Activated T-cell treated with anti-CD3 and anti-CD28 coated beads for 1 hour (primary cell): ENCODE measurements around the gene TARBP2.
"Not testable (repeated sequence)": the region's sequence is repeated elsewhere in the genome, so short reads cannot be mapped to it uniquely, and the experiment has no call there.

Source experiments
- DNase-seq: peaks from one replicate; pipeline ENCODE4 v3.0.0-alpha.2; 2020; ENCODE audit warnings: low read depth

The TARBP2 gene

DNA sequence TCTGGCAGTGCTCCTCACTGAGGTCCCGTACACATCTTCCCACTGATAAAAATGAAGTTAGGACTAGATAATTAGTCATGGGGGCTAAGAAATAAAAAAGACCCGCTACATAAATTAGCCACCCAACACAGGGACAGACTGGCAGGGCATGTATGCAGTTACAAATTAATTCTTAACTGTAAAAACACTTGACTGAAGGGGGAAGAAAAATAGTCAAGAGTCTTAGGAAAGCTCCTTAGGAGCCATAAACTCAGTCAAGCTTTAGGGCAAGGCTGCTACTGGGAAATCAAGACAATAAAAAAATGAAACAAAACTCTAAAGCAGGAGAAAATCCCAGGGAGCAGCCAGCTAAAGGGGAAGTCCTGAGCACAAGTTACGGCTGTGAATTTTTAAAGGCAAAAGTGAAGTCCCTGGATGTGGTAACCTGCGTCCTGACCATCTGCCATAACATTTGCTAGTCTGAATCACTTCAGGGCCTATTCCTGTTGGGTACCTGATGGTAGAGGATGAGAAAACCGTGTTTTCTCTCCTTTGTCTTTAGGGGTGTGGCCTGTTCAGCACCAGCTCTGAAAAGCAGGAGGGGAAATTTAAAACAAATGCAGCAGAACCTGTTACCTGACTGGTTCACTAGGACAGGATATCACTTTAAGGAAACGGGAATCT is 13.7 kb downstream of the TARBP2 start:
- DNase-seq = no peak

DNA sequence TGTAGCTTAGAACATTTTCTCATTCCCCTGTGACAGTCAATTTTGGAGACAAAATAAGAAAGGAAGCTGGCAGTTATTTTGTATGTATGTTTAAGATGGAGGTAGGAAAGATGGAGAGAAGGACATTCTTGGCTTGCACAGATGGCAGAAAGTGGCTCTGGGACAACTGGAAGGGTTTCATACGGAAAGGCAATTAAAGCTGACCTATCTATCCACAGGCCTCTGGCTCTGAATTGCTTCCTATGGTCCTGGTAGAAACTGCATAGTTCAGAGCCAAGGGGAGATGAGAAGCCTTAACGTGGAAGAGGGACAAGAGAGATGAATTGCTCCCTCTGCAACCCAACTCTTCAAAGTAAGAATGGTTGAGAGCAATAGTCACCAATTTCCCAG is 14.2 kb downstream of the TARBP2 start:
- no peak for DNase-seq

- DNase-seq = no peak
Measured at GRCh38 chr12:53516758-53517455, 15.8 kb downstream of the TARBP2 start.

DNA sequence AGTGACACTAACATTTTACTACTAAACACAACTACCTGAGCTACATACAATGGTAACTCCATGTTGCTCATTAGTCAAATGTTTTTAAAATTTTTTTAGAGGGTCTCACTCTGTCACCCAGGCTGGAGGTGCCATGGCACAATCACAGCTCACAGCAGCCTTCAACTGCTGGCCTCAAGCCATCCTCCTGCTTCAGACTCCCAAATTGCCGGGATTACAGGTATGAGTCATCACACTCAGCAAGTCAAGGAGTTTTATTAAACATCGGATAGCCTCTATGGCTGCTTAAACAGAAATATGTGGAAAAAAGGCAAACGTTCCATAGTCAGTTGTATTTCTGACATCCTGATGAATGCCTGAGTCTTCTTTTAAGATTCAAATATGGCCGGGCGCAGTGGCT is 17.3 kb downstream of the TARBP2 start:
- no peak for DNase-seq

DNA sequence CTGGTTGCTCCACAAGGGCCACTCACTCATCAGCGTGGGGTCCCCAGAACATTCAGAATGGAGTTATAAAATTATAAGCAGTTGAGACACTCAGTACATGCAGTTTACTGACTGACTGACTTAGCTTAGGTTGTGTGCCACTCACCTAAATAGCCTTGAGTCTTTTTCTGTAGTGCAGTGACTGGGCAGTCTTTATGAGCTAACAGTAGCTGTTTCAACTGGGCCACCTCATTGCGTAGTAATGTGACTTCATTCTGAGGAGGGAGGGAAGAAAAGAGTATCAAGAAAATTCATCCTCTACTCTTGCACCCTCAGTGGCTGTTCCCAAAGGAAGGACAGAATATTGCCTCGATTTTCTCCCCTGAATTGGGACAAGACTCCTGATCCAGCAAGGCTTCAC is 22.0 kb downstream of the TARBP2 start:
- no peak for DNase-seq

DNA sequence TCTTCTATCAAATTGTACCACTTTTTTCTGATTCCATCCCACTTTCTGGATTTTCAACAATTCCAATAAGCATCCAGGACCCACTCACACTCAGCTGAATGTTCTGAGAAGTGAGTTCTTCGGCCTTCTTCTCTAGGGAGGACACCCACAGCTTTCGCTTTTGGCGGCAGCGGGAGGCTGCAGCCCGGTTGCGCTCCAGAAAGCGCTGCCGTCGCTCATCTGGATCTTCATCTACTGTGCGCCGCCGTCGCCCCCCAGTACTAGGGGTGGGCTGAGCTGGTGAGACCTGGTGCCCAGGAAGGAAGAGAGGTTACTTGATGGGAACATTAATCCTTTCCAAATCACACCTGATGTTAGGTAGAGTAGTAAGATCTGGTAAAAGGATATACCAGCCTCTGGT is 23.4 kb downstream of the TARBP2 start:
- no peak for DNase-seq

DNA sequence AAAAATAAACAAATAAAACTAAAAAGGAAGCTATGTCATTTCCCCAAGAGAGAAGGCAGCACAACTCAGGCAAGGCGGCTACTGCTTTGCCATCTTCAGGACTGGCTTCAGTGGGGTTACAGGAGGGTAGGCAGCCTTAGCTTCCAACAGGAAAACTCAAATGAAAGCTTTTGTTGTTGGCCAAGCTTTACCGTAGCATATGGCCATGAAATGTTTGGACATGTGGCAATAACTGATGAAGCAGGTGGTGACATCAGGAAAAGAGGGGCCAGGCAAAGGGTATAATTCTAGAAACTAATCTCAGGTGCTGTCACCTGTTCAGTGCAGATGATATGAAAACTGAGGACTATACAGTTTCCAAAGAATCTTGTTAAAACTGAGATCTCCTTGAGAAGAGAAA is 29.0 kb downstream of the TARBP2 start:
- no peak for DNase-seq

DNA sequence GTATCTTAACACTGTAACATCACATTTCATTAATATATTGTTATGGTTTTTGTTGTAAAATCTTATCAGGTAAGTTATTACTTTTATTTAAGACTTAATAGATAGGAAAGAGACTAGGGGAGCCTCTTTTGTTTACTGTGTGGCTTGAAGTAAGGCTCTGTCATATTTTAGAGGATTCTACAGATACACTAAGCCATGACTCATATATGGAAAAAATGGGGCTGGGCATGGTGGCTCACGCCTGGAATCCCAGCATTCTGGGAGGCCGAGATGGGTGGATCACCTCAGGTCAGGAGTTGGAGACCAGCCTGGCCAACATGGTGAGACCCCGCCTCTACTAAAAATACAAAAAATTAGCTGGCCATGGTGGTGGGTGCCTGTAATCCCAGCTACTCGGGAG is 29.8 kb downstream of the TARBP2 start:
- no peak for DNase-seq

DNA sequence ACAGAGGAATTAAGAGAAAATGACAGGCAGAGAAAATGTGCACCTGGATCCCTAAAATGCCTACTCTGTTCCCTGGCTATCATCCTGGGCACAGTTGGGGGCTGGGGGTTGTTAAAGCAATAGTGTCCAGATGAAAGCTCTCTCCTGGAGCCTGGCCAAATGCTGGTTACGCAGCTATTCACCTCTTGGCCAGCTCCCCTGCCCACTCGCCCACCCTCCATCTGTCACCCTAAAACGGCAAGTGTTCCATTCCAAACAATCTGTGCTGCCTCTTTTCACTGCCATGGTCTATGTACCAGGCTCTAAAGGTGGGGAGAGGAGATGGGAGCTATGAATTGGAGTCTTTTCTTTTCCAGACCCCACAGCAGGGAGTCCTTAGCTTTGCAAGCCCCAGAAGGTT is 30.9 kb downstream of the TARBP2 start:
- no peak for DNase-seq

DNA sequence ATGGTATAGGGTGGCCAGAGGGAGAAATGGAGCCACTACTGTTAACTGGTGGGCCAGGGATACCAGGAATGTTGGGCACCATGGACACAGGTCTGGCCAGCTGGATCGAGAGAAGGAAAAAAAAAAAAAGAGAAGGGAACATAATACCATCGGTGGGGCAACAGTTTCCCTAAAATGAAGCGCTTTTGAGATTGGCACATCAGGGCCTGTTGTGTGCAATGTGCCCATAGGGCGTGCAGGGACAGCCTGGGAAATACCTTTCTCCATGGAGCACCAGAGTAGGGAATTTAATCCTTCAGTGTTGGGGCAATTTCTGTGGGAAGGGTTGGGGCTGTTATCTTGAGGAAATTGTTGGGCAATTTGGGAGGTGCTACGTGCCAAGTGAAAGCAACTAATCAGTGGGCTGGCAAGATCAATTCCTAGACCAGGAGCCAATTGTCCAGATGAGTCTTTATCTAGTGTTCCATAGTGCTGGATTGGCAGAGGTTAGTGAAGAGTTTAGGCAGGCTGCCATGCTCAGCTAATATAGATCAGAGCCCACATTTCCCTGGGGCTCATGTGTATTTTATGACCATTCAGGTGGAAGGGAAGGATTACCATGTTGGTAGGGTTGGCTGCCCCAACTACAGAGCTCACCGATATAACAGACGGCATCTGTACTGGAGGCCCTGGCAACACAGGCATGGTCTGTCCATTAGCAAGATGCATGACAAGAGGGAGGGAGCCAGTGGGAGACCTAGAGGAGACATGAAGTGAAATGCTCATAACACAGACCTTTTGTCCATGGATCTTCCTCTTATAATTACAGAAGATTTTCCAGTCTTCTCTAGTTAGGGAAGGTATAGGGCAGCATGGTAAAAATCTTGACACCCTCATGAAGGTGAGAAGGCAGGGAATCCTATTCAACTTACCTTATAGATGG is 31.7 kb downstream of the TARBP2 start:
- DNase-seq = no peak

GRCh38 chr12:53533471-53533870 is 32.4 kb downstream of the TARBP2 start:
- DNase-seq = no peak

- DNase-seq = no peak
Measured at GRCh38 chr12:53536962-53537361, 35.9 kb downstream of the TARBP2 start.

GRCh38 chr12:53538209-53538689 is 37.2 kb downstream of the TARBP2 start:
- DNase-seq = no peak

- no peak for DNase-seq
Measured at GRCh38 chr12:53539526-53539925, 38.4 kb downstream of the TARBP2 start.

GRCh38 chr12:53543539-53543938 is 42.5 kb downstream of the TARBP2 start:
- DNase-seq = peak; percentile 12

DNA sequence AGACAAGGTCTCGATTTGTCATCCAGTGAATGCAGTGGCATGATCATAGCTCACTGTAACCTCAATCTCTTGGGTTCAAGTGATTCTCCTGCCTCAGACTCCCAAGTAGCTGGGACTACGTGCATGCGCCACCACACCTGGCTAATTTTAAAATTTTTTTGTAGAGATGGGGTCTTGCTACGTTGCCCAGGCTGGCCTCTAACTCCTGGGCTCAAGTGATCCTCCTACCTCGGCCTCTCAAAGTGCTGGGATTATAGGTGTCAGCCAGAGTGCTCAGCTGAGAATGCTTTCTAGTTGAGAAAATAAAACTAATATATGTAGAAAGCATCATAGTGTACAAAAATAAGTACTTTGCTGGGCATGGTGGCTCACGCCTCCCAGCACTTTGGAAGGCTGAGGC is 47.3 kb downstream of the TARBP2 start:
- not testable (repeated sequence) for DNase-seq

- DNase-seq = not testable (repeated sequence)
Measured at GRCh38 chr12:53550131-53550530, 49.0 kb downstream of the TARBP2 start.

DNA sequence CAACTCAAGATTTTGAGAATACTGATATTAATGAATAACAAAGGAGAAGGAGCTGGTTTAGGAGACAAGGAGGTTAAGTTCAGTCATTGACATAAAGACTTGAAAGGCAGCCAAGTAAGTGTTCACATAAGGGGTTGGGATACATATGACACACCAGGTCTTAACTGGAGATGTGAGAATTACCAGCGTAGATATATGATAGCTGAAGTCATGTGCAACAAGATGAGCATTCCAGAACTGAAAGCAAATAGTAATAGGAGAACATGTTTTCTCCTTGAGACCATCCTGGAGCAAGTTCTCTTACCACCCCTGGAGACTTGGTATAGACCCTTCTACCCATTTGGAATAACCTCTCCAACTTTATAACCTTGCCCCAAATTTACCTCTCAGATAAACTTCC is 49.5 kb downstream of the TARBP2 start:
- DNase-seq = no peak

GRCh38 chr12:53551889-53552291 is 50.8 kb downstream of the TARBP2 start:
- no peak for DNase-seq

GRCh38 chr12:53552361-53553327 is 51.6 kb downstream of the TARBP2 start:
- DNase-seq = no peak
